Activated T-cell treated with anti-CD3 and anti-CD28 coated beads, Interleukin-2, amount 50 U/mL, for 72 hours (primary cell): ENCODE results near the gene RNF223. TPM values are rescaled to one million over a fixed set of nuclear protein-coding genes. Genes with fewer than 3 reads are reported as not detected.
"Not testable (repeated sequence)": the region's sequence is repeated elsewhere in the genome, so short reads cannot be mapped to it uniquely, and the experiment has no call there.

Source experiments
- ATAC-seq, 2 donors: fragments of 150-1000 bp; cut with Tn5 transposase; replicated peaks in 1 of 2; 2 replicates each; pipeline ENCODE4 v1.10.0; 2021; ENCODE audit warnings: moderate library complexity in 2 of 2, mild to moderate bottlenecking in 1 of 2
- DNase-seq, 2 donors: peaks; one replicate each; pipeline ENCODE4 v3.0.0; 2021 to 2022; ENCODE audit warnings: mixed read lengths in 1 of 2
- H3K27ac Mint-ChIP-seq: one replicate; pipeline ENCODE4 v1.8.0; 2022; ENCODE audit warnings: mild to moderate bottlenecking, moderate library complexity, mixed read lengths
- H3K27me3 Mint-ChIP-seq: one replicate; pipeline ENCODE4 v1.8.0; 2022; ENCODE audit warnings: low read depth, mixed read lengths
- H3K36me3 Mint-ChIP-seq, 2 donors: one replicate each; pipeline ENCODE4 v1.8.0; 2022; ENCODE audit warnings: mixed read lengths in 2 of 2, mild to moderate bottlenecking in 1 of 2; ENCODE audit not compliant: insufficient read depth in 2 of 2
- H3K4me1 Mint-ChIP-seq: one replicate; pipeline ENCODE4 v1.8.0; 2022; ENCODE audit warnings: low read depth, mixed read lengths
- H3K4me3 Mint-ChIP-seq, 2 donors: one replicate each; pipeline ENCODE4 v1.8.0; 2022; ENCODE audit warnings: mild to moderate bottlenecking in 2 of 2, mixed read lengths in 2 of 2, moderate library complexity in 2 of 2
- H3K9me3 Mint-ChIP-seq, 2 donors: one replicate each; pipeline ENCODE4 v1.8.0; 2022; ENCODE audit warnings: mixed read lengths in 2 of 2
- total RNA-seq, 2 donors: library from RNA; stranded (reverse); gene quantifications; one replicate each; pipeline ENCODE4 v1.2.3, GENCODE V29; 2022

The RNF223 gene
- total RNA-seq, 2 donors from 2014 or later: 0.12 TPM; not detected in 1

DNA sequence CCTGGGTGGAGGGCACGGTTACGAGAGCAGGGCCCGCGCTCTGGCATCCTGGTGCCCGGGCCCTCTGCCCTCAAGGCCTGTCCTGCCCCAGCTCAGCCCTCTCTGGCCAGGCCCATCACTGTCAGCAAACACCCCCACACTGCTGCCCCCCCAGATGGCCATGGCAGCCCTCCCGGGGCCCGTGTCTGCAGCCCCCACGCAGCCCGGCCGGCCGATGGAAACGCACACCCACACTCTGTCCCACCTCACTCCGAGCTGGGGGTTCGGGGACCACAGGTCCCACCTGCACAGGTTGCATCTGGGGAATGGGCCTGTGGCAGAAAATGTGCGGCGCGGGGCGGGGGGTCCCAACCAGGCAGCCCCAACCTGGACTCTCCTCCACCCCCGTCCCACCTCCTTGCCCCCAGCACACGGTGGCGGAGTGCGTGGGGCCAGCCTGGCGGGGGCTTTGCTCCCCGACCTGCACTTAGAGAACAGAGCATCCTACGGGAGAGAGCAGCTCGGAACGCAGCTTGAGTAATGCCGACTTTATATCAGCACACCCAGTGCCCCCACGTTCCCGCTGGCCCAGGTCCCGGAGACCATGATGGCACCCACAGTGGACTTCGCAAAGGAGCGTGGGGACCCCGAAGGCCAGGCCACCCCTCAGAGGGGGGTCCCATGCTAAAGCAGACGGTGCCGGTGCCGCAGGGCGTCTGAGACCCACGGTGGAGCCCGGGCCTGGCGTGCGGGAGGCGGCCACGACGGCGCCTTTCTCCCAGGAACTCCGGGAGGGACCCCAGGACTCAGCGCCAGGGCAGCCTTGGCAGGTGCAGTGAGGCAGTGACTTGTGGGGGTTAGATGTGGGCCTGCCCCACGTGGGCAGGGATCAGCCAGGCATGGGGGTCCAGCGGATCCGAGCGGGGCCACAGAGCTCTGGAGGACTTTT is 7.5 kb upstream of the RNF223 start:
- Mint-ChIP-seq H3K9me3 (no peaks in the 10 kb centered on the region), H3K27me3 (no peaks in the 10 kb centered on the region), H3K4me1 (peaks cover 5% of the 10 kb centered on the region), H3K27ac (no peak overlapping the region), H3K4me3 (no peak overlapping the region), H3K36me3 (peaks cover 0 to under 1% of the 10 kb centered on the region in 2 donors)
- DNase-seq: no peak
- no peak for ATAC-seq

DNA sequence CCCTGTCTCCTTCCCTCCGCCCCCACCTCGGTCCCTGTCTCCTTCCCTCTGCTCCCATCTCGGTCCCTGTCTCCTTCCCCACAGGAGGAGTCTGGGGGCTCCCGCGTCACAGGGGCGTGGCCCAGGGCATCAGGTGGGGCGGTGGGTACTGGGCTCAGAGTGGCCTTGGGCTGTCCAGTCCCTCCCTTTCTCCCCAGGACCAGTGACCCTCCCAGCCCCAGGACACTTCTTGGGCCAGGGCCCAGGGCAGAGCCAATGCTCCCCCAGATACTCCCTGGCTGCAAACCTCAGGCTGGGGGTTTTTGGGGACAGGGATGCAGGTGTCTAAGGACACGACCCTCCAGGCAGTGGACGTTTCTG is 6.8 kb upstream of the RNF223 start:
- Mint-ChIP-seq H3K4me1 (peaks cover 5% of the 10 kb centered on the region), H3K36me3 (no peaks in the 10 kb centered on the region), H3K27ac (no peak overlapping the region), H3K4me3 (no peak overlapping the region), H3K9me3 (no peaks in the 10 kb centered on the region), H3K27me3 (no peaks in the 10 kb centered on the region)
- ATAC-seq (no peak), DNase-seq (peak in 1 of 2 donors; percentile 3)

DNA sequence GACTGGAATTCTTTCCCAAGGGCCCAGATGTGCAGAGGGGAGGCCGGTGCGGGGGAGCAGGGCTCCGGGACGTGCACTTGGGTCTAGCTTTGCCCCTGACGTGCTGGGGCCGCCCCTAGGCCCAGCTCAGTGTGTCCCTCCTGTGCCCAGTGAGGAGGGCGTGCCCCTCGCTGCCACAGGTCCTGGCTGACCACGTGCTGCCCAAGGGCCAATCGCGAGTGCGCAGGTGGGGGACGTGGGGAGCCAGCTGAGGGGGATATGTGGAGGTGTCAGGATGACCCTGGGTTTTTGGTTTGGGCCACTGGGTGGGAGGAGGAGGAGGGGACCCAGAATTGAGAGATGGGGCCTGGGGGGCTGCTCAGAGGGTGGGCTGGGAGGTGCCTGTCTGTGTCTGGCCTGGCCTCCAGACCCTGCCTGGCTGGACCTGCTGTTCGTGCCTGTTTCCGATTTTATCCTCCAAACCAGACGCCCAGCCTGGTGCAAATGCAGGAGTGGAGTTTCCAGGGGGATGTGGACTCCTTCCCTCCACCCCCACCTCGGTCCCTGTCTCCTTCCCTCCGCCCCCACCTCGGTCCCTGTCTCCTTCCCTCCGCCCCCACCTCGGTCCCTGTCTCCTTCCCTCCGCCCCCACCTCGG is 6.1 kb upstream of the RNF223 start:
- H3K4me3 Mint-ChIP-seq: peak overlapping the region in 1 of 2 donors; percentile 69
- DNase-seq (peak in 1 of 2 donors; percentile 49), ATAC-seq (peak; percentile 35 to 58)
- no peaks in the 10 kb centered on the region for H3K36me3 Mint-ChIP-seq
- H3K27ac Mint-ChIP-seq: no peak overlapping the region
- peaks cover 5% of the 10 kb centered on the region for H3K4me1 Mint-ChIP-seq
- H3K9me3 Mint-ChIP-seq: no peaks in the 10 kb centered on the region
- no peaks in the 10 kb centered on the region for H3K27me3 Mint-ChIP-seq

DNA sequence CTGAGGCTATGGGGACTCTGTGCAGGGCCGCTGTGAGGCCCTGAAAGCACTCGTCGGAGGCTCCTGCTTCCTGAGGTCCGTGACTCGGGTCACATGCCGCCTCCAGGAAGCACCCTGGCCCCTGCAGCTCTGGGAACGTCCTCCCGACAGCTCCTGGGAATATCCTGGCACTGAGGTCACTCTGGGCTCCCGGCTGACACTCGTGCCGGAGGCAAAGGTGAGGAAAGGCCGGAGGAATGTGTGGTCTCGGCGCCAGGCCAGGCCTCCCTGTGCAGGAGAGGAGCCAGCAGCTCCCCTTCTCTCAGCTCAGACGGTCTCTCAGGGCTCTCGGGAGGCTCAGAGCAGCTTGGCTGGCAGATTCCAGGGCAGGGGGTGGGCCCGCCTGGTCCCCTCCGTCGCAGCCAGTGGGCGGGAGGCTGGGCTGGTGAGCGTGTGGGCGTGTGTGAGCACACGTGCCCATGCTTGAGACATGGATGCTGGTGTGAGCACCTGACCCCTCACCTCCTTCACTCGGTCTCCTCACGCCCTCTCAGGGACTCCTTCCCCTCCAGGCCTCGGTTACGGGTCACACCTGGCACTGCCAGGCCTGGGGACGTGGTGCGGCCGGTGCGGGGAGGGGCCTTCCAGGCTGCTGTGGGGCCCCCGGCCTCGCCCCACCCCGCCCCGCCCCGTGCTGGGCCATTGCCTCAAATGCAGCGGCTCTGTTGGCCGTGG is 5.5 kb upstream of the RNF223 start:
- peak in 1 of 2 donors; percentile 66 for DNase-seq

DNA sequence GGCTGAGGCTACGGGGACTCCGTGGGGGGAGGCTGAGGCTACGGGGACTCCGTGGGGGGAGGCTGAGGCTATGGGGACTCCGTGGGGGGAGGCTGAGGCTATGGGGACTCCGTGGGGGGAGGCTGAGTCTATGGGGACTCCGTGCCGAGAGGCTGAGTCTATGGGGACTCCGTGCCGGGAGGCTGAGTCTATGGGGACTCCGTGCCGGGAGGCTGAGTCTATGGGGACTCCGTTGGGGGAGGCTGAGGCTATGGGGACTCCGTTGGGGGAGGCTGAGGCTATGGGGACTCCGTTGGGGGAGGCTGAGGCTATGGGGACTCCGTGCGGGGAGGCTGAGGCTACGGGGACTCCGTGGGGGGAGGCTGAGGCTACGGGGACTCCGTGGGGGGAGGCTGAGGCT is 3.3 kb upstream of the RNF223 start:
- H3K27ac Mint-ChIP-seq, ATAC-seq, H3K9me3 Mint-ChIP-seq, H3K36me3 Mint-ChIP-seq, H3K27me3 Mint-ChIP-seq, H3K4me3 Mint-ChIP-seq, DNase-seq, H3K4me1 Mint-ChIP-seq: not testable (repeated sequence)

More for the DNA sequence above, 5.5 kb upstream of the RNF223 start:
- Mint-ChIP-seq H3K4me1 (peaks cover 8% of the 10 kb centered on the region), H3K27ac (no peak overlapping the region), H3K4me3 (peak overlapping the region; percentile 59 to 69), H3K36me3 (no peaks in the 10 kb centered on the region), H3K27me3 (peaks cover 4% of the 10 kb centered on the region), H3K9me3 (no peaks in the 10 kb centered on the region)
- ATAC-seq: peak; percentile 62 to 66

DNA sequence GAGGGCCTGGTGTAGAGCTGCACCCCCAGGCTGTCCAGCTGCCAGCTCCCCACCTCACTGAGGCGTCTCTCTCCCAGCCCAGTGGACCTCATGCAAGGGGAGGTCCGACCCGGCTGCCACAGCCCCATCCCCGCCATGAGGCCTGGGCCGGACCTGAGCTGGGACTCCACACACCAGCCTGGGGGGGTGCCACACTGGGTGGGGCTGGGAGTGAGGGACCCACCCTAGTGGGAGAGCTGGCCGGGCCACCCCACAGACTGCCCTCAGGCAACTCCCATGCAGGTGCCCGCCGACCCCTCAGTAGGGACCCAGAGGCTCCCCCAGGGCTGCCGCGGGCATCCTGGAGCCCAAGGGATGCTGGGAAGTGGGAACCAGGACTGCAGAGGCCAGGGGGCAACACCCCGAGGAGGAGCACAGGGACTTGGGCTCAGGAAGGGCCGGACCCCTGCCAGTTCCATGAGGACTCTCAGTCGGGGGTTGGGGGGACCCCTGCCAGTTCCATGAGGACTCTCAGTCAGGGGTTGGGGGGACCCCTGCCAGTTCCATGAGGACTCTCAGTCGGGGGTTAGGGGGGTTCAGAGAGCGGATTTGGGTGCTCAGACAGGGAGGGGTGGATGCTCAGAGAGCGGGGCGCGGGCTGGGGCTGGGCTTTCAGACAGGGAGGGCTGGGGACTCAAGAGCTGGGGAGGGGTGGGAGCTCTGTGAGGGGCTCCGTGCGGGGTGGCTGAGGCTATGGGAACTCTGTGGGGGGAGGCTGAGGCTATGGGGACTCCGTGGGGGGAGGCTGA is 1.2 kb upstream of the RNF223 start:
- H3K4me1 Mint-ChIP-seq: peaks cover 8% of the 10 kb centered on the region
- H3K4me3 Mint-ChIP-seq: no peak overlapping the region
- H3K36me3 Mint-ChIP-seq: no peaks in the 10 kb centered on the region
- no peak overlapping the region for H3K27ac Mint-ChIP-seq
- H3K9me3 Mint-ChIP-seq: no peaks in the 10 kb centered on the region
- DNase-seq: no peak
- ATAC-seq: peak in 1 of 2 donors; percentile 7
- H3K27me3 Mint-ChIP-seq: peaks cover 6% of the 10 kb centered on the region

DNA sequence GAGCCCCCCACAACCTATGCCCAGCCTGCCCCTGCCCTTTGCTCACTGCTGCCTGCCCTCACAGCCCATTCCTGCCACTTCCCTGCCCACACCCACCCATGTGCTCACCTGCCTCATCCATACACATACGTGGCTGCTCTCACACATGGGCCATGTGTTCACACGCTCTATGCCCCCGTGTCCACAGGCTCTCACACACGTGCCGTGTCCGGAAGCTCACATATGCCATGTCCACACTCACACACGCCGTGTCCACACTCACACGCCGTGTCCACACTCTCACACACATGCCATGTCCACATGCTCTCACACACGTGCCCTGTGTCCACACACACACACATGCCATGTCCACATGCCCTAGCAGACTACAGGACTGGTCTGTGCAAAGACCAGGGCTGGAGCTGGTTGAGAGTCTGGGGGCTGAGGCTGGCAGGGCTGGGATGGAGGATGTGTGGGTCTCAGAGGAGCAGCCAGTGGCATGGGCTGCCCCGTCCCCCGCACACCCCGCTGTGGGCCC is 583 bp upstream of the RNF223 start:
- no peak for DNase-seq
- ATAC-seq: peak; percentile 5 to 9
- no peak overlapping the region for H3K27ac Mint-ChIP-seq
- H3K9me3 Mint-ChIP-seq: no peaks in the 10 kb centered on the region
- no peaks in the 10 kb centered on the region for H3K36me3 Mint-ChIP-seq
- H3K4me1 Mint-ChIP-seq: peaks cover 4% of the 10 kb centered on the region
- peaks cover 6% of the 10 kb centered on the region for H3K27me3 Mint-ChIP-seq
- no peak overlapping the region for H3K4me3 Mint-ChIP-seq

DNA sequence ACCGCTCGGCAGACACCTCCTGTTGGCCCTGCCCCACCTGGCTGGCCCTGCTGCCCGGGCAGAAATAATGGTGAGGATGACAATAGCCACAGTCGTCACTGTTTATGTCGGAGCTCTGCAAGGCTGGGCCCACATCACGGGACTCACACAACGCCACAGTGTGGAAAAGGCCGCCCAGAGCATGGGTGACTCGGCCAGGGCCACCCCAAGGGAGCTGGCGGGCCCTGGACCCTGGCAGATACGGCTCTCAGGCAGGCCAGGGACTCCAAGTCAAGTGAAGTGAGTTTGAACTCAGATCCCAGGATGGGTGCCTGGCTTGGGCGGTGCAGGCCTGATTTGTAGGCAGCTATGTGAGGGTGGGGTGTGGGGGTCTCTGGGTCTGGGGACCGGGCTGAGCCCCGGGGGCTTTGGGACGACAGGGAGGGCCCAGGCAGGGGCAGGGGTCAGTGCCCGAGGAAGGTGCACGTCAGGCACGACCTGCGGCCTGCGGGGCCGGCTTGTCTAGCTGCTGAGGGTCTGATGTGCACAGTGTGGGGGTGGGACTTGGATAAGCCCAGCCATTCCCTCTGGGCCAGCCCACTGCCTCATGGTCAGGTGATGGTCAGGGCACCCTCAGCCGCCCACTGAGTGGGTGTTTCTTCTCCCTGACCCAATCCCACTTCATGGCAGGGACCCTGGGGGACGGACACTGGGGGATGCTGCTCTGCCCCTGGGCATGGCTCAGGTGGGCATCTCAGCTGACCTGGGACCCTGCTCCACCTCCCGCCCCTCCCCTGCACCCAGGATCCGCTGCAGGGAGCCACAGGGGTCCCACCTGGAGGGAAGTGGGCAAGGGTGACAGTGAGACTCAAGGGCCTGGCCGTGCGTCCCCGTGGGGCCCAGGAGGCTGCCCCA is 1.0 kb downstream of the RNF223 start:
- H3K4me3 Mint-ChIP-seq: no peak overlapping the region
- no peaks in the 10 kb centered on the region for H3K9me3 Mint-ChIP-seq
- H3K36me3 Mint-ChIP-seq: no peaks in the 10 kb centered on the region
- DNase-seq (no peak), ATAC-seq (no peak)
- H3K27me3 Mint-ChIP-seq: peaks cover 6% of the 10 kb centered on the region
- H3K4me1 Mint-ChIP-seq: peaks cover 9% of the 10 kb centered on the region
- H3K27ac Mint-ChIP-seq: no peak overlapping the region

DNA sequence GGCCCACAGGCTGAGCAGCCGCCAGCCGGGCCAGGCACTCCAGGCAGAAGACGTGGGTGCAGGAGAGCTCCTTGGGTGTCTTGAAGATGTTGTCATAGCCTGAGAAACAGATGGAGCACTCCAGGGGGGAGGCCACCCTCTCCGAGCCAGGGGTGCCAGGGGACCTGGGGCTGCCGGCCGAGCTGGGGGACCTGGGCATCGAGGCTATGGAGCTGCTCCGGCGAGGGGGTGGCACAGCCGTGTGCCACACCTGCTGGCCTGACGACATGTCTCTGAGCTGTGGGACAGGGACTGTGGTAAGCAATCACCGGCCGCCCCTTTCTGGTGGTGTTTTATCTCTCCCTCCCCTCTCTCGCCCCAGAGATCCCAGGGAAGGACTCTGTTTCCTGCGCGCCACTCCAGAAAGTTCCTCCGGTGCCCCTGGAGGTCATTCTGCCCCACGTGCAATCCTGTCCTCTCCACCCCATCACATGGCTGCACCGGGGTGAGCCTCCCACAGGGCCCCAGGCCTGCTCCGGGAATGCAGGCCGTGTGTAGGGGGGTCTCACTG is 1.7 kb downstream of the RNF223 start:
- no peak for DNase-seq
- peaks cover 6% of the 10 kb centered on the region for H3K27me3 Mint-ChIP-seq
- peaks cover 10% of the 10 kb centered on the region for H3K4me1 Mint-ChIP-seq
- ATAC-seq: no peak
- no peaks in the 10 kb centered on the region for H3K9me3 Mint-ChIP-seq
- H3K36me3 Mint-ChIP-seq: no peaks in the 10 kb centered on the region
- no peak overlapping the region for H3K27ac Mint-ChIP-seq
- H3K4me3 Mint-ChIP-seq: no peak overlapping the region

DNA sequence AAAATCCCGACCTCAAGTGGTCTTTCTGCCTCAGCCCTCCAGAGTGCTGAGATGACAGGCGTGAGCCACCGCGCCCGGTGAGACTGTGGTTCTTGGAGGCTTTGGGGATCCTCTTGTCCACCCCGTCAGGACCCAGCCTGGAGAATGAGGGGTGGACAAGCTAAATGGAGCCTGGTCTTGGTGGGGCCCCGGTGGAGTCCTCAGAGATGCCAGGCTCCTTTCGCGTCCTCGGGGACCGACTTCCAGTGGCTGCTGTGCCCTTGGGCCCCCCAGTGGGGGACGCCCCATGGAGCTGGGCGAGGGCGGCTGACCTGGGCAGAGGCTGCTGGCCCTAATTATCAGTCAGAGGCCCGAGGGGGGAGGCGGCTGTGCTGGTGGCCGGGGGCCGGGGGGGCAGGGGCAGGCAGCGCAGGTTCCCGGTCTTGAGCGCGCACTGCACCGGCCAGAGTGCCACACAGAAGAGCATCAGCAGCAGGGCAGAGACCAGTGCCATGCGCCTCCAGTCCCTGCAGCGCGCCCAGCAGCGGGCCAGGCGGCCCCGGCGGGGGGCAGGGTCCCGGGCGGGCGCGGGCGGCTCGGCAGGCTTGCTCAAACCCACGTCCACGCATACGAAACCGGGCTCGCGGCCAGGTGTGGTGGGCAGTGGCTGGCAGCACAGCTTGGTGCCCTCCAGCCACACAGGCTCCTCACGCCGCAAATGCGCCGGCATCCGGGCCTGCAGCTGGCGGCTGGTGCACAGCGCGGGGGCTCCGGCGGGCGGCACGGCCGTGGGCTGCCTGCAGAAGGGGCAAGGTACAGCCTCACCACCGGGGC is 2.4 kb downstream of the RNF223 start:
- no peak for DNase-seq

More for the DNA sequence above, 2.4 kb downstream of the RNF223 start:
- ATAC-seq: no peak
- H3K4me1 Mint-ChIP-seq: peaks cover 11% of the 10 kb centered on the region
- H3K27me3 Mint-ChIP-seq: peaks cover 6% of the 10 kb centered on the region
- no peaks in the 10 kb centered on the region for H3K36me3 Mint-ChIP-seq
- H3K9me3 Mint-ChIP-seq: no peaks in the 10 kb centered on the region
- H3K4me3 Mint-ChIP-seq: no peak overlapping the region
- H3K27ac Mint-ChIP-seq: no peak overlapping the region
